Measurements from ENCODE around the gene MYO10.
A peak's percentile ranks its signal among the peaks of the same experiment; 100 is the strongest.

MYO10 gene

GRCh38 chr5:16865151-16865550, 70.9 kb downstream of the MYO10 start (continued):
- TF ChIP-seq SCRT1 (tag by site-specific recombination; IDR thresholded peaks at IDR 0.05; ENCODE audit: borderline replicate concordance) (no peak), ZNF521 (tag by site-specific recombination; IDR thresholded peaks at IDR 0.05) (no peak)

- POLR2A ChIA-PET: no interaction called here
Observed at GRCh38 chr5:16864631-16865131, 71.4 kb downstream of the MYO10 start.

GRCh38 chr5:16863469-16863946, 72.6 kb downstream of the MYO10 start:
- H3K4me3 ChIP-seq (ENCODE audit: low read depth, low read length): no peak overlapping the region
- CTCF ChIA-PET: interaction anchor here (0.6 to 2.1 kb wide), 2 partner anchors 261 to 326 kb away, joined by 4 to 7 read pairs; no protein-coding TSS in a partner anchor
- TF ChIP-seq ZNF148 (tag by site-specific recombination; IDR thresholded peaks at IDR 0.05; ENCODE audit: borderline replicate concordance) (no peak), ZNF292 (tag by site-specific recombination; IDR thresholded peaks at IDR 0.05; ENCODE audit: borderline replicate concordance, low read depth) (no peak), ZNF350 (tag by site-specific recombination; IDR thresholded peaks at IDR 0.05) (no peak), KLF1 (tag by site-specific recombination; IDR thresholded peaks at IDR 0.05) (no peak), GLIS1 (tag by site-specific recombination; IDR thresholded peaks at IDR 0.05) (no peak), ZBTB8A (tag by site-specific recombination; IDR thresholded peaks at IDR 0.05) (no peak), ZBTB7A (tag by site-specific recombination; IDR thresholded peaks at IDR 0.05; ENCODE audit: low read depth) (no peak), ZBTB1 (tag by site-specific recombination; IDR thresholded peaks at IDR 0.05) (no peak), ZNF645 (tag by site-specific recombination; IDR thresholded peaks at IDR 0.05) (no peak), ZNF433 (tag by site-specific recombination; IDR thresholded peaks at IDR 0.05; ENCODE audit: low read depth) (no peak), ZNF266 (tag by site-specific recombination; IDR thresholded peaks at IDR 0.05; ENCODE audit: low read depth) (no peak), ZNF202 (tag by site-specific recombination; IDR thresholded peaks at IDR 0.05; ENCODE audit: borderline replicate concordance) (no peak), ZBTB48 (tag by site-specific recombination; IDR thresholded peaks at IDR 0.05) (no peak), GLI2 (tag by site-specific recombination; IDR thresholded peaks at IDR 0.05; ENCODE audit: borderline replicate concordance, low read depth) (no peak), GFI1B (tag by site-specific recombination; IDR thresholded peaks at IDR 0.05) (no peak), ZFP41 (tag by site-specific recombination; IDR thresholded peaks at IDR 0.05; ENCODE audit: borderline replicate concordance) (no peak), SP2 (tag by site-specific recombination; IDR thresholded peaks at IDR 0.05) (no peak), ZNF548 (tag by site-specific recombination; IDR thresholded peaks at IDR 0.05) (no peak), ZNF555 (tag by site-specific recombination; conservative IDR thresholded peaks at IDR 0.05) (no peak)
- H3K36me3 ChIP-seq (ENCODE audit: control insufficient read depth in 2 of 2, insufficient read depth in 1 of 2, low read length in 2 of 2): no peaks in the 10 kb centered on the region; a peak in 1 of 3 replicates
- H3K27ac ChIP-seq (ENCODE audit: extremely low read depth, low read depth, low read length): no peak overlapping the region
- H3K9me3 ChIP-seq (ENCODE audit: control insufficient read depth, insufficient read depth, low read depth, low read length): no peaks in the 10 kb centered on the region
- POLR2A ChIA-PET: interaction anchor here (1.0 kb wide), 1 partner anchor 73 kb away, joined by 5 read pairs; the partner anchor contains the start of gene MYO10
- H3K4me1 ChIP-seq (ENCODE audit: control insufficient read depth, insufficient read depth, low read length): peaks cover 19% of the 10 kb centered on the region

More at GRCh38 chr5:16864631-16865131, 71.4 kb downstream of the MYO10 start:
- CTCF ChIA-PET: interaction anchor here (0.7 to 2.1 kb wide), 3 partner anchors 24 to 402 kb away, joined by 3 to 7 read pairs (median 3); no protein-coding TSS in a partner anchor
- no peaks in the 10 kb centered on the region for H3K9me3 ChIP-seq (ENCODE audit: control insufficient read depth, insufficient read depth, low read depth, low read length)
- H3K27ac ChIP-seq (ENCODE audit: extremely low read depth, low read depth, low read length): no peak overlapping the region
- H3K36me3 ChIP-seq (ENCODE audit: control insufficient read depth in 2 of 2, insufficient read depth in 1 of 2, low read length in 2 of 2): no peaks in the 10 kb centered on the region
- H3K4me3 ChIP-seq (ENCODE audit: low read depth, low read length): no peak overlapping the region
- peaks cover 19% of the 10 kb centered on the region for H3K4me1 ChIP-seq (ENCODE audit: control insufficient read depth, insufficient read depth, low read length)
- no peak for TF ChIP-seq ZNF302 (tag by site-specific recombination; IDR thresholded peaks at IDR 0.05; ENCODE audit: low read depth)
- TF ChIP-seq PRDM1 (tag by site-specific recombination; IDR thresholded peaks at IDR 0.05): 0 out of 2 replicates have a peak, but pooled peaks have one; percentile 14
